T1000 (cell line): Measurements from ENCODE around the gene TENM4.

Experiments
- DNase-seq: peaks from one replicate; lab custom pipeline; 2025; ENCODE audit warnings: mixed read lengths; lab: John Stamatoyannopoulos, UW

Gene TENM4

DNA sequence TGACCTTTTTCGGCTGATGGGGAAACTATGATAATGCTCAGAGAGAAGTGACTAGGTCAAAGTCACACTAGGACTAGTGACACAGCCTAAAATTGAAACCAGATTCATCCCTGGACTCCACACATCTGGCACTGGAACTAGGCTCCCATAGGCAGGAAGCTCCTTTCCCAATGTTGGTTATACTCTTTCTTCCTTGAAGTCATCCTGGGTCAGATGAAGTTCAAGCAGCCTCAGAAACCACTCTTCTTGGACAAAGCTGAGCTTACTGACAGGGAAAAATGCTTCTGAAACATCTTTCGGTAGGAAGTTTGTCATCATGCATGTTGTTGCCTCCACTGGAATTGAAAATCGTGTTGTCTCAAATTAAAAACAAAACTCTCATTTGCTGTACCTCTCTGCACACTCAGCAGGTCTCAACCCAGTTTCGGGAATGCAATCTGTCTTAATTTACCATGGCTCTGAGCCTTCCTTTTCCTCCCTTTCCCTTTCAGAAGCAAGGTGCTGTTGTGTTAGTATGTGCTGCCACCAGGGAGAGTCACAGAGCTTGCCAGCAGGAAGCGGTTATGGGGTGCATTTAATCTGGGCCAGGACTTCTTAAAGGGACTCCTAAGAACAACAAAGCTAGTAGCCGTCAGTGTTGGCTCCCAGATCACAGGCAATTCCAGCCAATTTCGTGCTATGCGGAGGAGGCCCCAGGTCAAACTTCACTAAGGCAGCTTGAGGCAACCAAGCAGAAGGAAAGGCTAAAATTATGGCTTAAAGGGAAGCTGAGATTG, 384.8 kb downstream of the TENM4 start:
- DNase-seq: no peak

DNA sequence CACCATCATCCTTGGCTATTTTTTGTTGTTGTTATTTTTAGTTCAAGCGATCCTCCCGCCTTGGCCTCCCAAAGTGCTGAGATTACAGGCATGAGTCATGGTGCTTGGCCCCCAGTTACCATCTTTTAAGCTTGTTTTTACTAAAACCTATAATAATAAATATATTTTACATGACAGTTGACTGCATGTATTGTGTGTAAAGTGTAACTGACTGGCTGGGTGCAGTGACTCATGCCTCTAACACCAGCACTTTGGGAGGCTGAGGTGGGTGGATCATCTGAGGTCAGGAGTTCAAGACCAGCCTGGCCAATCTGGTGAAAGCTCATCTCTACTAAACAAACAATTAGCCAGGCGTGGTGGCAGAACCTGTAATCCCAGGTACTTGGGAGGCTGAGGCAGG, 386.2 kb downstream of the TENM4 start:
- DNase-seq: peak; percentile 10

DNA sequence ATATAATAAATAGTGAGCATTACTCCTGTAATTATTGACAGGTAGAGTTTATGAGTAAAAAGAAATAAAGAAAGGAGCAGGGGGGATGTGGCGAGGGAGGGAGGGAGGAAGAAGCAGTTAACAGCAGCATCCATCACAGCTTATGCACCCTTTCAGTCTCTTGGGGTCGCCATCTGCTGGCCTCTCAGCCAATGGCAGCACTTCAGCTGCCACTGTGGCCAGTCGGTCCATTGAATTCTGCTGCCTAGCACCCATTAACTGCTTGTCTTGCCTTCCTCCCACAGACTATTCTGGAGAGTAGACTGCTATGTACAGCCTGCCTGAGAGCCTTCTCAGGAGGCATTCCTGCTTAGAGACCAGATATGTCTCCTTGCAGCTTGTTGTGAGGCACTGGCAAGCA, 388.3 kb downstream of the TENM4 start:
- no peak for DNase-seq

DNA sequence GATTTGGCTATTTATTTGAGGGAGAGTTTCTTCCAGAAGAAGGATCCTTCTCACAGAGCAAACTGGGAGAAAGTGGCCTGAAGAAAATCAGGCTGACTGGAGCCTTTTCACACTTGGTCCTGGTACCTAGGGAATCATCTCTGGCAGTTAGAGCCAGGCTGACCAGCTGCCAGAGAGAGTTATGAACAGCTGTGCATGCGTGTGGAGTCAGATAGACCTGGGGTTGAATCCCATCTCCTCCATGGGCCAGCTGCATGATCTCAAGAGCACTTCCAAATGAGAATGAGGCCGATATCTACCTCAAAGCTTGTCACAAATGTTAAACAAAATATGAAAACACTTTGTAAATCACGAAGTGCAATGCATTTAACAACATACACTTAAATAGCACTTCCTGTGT, 390.0 kb downstream of the TENM4 start:
- DNase-seq: no peak

DNA sequence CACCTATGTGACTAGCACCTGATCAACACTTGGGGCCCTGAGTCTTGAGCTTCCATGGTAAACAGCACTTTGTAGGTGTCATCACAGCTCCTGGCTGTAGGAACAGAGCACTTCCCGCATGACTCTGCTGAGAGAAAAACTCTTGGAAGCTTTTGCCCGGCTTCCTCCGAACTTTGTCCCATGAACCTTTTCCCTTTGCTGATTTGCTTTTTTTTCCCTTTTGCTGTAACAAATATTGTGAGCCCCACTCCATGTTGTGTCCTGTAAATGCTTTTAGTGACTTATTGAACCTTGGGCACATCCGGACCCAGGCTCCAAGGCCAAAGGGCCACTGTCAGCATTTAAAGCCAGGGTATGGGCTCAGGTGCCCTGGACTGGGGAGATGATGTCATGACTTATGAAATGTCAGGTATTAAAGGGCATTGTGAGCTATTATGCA, 391.1 kb downstream of the TENM4 start:
- no peak for DNase-seq

- no peak for DNase-seq
These were observed 392.9 kb downstream of the TENM4 start for GRCh38 chr11:79047980-79048379.

DNA sequence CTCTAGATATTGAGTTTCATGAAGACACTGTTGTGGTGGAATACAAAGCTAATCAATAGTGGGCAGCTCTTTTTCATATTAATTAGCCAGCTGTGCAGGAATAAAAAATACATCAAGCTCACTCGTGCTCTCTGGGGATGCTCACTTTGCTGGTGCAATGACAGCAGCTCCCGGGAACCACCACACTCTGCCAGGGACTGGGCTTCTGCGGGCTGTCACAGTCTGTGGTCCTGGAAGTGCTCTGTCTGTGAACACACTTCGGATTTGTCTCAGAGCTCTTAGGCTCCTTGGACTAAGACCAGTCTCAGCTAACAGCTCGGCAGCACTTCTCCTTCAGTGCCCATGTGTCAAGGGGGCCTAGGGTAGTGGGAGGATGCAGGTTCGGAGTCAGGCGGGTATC, 393.5 kb downstream of the TENM4 start:
- DNase-seq: no peak

DNA sequence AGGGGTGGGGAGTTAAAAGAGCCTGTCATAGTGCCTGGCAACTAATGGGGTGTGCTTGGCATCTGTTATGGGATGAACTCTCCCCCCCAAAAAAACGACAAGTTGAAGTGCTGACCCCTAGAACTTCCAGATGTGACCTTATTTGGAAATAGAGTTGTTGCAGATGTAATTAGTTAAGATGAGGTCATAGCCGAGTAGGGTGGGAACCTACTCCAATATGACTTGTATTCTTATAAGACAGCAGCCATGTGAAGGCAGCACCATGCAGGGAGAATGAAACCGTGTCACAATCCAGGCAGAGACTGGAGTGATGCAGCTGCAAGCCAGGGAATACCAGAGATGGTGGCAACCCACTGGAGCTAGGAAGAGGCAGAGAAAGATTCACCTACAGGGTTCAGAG, 394.5 kb downstream of the TENM4 start:
- no peak for DNase-seq

DNA sequence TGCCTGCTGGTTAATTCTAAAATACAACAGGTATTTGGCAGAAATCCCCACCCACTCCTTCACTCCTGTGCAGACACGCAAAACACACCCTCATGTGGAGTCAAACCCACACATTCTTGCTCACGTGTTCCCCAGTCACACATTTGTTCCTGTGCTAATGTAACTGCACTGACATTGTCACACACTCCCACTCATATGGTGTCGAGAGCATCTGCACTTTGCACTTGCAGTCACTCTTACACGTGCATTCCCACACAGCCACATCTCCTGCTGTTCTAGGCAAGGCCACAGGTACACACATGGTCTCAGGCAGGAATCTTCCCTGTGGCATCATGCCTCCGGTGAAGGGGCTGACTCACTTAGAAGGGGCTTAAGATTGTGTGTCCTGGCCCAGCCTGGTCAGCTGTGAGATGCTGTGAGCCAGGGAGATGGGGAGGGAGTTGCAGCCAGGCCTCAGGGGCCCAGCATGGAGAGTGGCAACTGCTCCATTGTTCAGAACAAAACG, 395.0 kb downstream of the TENM4 start:
- no peak for DNase-seq

DNA sequence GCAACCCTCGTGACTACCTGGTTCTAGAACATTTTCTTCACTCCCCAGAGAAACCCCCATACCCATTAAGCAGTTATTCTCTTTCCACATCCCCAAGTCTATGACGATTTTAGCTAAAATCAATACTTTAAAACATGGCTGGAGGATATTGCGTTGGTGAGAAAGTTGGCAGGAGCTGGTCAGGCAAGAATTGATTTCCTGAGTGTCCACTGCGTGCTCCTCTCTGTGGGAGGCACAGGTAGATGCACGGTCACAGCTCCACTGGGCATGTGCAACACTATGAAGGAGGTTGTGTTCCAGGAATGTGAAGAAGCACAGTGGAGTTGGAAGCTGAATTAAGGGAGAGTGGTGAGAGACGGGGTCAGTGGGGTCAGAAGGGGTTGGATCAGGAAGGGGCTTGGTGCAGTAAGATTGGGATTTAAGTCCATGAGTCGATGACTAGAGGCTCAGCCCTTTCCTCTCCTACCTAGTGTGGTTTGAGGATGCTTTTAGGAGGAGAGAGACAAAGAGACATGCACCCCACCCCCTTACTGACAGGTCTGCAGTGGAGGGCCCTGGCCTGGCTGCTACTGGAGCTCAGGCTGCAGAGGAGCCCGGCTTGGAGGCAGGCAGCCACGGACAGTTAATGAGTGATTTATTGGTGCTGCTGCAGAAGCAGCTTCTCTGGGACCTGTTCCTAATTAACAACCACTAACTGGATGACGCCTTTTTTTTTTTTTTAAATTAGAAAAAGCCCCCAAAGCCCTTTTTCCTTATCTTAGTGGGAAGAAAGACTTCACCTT, 395.6 kb downstream of the TENM4 start:
- no peak for DNase-seq

DNA sequence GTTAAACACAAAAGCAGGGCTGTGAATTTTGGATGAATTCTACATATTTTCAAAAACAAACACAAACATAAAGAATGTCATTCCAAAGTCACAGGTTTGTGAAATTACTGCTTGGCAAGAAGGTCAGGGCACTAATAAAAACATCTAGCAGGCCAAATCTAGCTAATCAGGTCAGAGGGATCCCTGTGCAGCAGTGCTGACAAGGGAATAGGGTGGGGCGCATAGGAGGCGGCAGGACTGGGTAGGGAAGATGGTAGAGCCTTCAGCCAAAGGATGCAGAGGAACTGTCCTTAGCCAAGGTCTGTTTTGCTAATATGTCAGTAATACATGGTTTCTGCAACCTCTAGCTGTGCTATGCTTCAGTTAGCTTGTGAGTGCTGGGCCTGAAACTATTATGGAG, 396.6 kb downstream of the TENM4 start:
- DNase-seq: no peak

GRCh38 chr11:79043726-79044125, 397.1 kb downstream of the TENM4 start:
- DNase-seq: no peak

DNA sequence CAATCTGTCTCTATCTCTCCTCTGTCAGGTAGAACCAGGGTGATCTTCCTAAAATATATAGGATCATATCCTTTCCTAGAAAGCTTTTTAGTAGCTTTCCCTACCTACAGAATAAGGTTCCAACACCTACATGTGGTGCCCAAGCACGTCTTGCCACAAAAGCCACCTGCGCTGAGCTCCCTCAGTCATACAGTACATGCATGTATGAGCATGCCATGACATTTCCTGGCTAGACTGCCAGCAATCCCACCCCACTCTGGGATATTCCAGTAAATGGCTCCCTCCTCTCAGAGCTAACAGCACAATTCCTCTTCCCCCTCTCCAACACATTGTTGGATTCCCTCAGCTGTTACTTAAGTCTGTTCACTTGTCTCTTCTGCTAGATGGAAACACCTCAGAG, 398.0 kb downstream of the TENM4 start:
- no peak for DNase-seq

DNA sequence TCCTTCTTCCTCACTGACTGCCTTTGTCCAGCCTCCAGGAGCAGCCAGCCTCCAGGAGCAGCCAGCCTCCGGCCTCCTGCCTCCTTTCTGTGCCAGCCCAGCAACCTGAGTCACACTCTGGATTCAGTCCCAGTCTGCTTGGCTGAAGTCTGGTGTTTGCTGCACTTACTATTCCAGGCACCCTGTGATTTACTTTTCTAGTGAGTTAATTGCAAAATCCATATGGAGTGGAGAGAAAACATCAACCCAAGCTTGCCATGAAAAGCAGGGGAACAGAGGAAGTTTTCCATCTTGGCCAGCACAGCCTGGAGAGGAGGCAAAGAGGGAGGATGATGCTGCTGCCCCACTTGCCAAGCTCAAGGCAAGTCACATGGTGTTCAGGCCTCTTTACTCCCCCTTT, 400.5 kb downstream of the TENM4 start:
- DNase-seq: no peak

GRCh38 chr11:79039122-79039521, 401.7 kb downstream of the TENM4 start:
- no peak for DNase-seq

DNA sequence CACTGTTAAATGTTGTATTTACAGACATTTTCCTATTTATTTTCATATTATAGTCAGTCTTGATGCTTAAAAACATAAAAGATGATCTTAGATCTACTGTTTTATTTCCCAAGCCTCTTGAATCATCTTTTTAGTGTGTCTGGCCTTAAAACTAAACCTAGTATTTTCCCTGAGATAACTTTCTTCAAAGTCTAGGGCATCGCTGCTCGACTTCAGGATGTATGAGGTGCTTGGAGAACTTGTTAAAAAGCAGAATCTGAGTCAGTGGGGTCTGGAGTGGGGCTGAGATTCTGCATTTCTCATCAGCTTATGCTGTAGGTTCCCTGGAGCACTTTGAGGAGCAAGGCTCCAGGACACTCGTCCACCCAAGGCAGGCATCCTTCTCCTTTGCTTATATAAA, 404.9 kb downstream of the TENM4 start:
- DNase-seq: no peak

DNA sequence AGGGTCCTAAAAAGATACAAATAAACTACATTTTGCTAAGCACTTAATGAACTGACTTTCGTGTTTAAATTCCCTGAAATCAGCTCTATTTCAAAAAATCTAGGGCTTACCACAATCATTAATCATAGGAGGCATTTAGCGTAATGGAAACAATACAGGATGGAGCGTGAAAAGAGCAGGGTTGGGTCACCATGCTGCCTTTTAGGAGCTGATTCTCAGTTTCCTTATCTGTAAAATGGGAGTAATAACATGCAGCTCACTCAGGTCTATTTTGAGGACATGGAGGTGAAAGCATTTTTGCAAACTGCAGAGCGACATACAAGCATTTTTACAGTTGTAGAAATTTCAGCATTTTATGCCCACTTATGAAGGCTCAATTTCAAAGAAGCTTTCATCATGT, 407.0 kb downstream of the TENM4 start:
- no peak for DNase-seq

DNA sequence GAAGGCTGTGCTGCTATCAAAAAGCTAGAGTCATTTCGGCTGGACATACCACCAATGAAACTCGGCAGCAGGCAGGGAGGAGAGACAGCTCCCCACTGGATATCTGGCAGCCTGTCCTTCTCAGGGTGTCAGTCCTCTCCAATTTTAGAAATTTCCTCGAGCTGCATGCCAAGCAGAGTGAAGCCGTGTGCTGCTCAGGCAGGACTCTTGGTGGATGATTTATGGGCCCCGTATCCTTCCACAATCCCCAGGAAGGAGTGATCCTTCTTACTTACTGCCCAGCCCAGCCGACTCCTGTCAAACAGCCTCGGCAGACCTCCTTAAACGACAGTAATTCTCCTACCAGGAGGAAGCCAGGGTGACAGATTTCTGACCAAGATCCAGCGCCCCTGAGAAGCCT, 410.4 kb downstream of the TENM4 start:
- no peak for DNase-seq

DNA sequence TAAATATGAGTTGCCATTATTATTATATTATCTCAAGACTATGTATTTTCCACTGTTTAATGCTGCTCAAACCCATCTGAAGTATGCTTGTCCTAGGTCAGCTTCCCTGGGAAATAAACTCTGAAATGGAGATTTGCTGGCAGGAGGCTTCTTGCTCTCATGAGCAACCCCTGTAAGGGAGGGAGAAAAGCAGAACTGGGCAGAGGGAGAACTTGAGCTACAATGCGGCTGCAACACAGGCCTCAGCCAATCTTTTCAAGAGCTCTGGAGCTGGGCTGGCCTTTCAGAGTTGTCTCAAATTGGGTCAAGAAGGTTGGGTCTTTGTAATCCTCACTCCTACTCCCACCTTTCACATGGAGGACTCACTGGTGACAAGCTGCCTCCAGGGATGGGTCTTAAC, 412.6 kb downstream of the TENM4 start:
- DNase-seq: no peak

DNA sequence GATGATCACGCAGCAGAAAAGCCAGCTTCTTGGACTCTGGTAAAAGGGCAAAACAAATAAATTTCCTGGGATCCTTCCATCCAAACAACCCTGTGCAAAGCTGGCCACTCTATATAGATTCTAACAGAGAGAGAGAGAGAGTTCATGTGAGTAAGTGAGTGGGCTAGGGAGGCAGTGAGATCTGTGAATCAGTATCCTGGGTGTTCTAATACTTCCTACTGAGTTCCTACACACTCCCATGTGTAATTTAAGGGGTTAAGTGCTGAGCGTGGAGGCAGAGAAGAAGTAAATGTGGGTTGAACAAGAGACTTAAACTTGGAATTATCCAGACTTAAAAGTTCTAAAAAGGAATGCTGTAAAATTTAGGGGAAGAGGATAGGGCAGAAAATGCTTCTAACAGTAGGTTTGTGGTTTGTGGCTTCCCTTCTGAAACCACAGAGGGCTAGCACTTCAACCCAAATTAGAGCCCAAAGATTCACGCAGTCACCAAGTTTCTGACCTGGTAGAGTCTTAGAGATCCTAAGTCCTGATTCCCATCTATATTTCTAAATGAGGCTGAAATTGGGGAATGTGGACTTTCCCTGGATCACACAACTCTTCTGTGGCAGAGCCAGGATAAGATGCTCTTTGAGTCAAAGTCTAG, 413.9 kb downstream of the TENM4 start:
- DNase-seq: no peak

GRCh38 chr11:79025622-79026021, 415.2 kb downstream of the TENM4 start:
- no peak for DNase-seq

DNA sequence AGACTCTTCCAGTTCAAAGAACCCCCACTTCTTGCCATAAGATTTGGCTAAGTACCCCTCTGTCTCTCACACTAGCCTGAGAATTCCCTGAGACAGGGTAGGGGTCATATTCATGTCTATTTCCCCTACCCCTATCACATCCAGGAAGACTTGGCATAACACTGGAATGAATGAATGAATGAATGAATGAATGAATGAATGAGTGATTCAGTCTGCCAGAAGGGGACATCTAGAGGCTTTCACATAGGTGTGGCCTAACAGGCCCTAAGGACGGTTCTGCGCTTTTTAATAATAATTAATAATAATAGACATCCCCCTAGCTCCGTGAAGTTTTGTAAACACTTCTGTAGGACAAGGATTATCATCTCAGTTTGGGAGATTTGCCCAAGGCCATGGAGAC, 415.7 kb downstream of the TENM4 start:
- DNase-seq: no peak

DNA sequence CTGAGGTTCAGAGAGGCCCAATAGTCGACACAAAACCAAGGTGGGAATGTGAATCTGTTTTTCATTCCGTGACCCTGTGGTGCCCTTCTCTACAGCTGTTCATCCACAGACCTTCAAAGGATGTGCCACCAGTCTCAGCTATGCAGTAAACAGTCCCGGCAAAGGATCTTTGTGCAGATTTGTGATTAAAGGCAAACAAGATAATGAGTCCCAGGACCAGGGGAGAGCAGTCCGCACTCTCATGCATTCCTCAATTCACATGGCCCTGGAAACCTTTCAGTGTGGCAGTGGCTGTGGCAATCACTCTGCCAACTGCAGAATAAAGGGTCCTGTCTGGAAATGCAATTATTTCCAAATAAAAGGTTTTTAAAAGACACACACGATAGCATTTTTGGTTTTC, 418.6 kb downstream of the TENM4 start:
- DNase-seq: no peak
